Measurements from ENCODE around the gene C2CD4C.
A peak's percentile ranks its signal among the peaks of the same experiment; 100 is the strongest.
"Not testable (repeated sequence)": the region's sequence is repeated elsewhere in the genome, so short reads cannot be mapped to it uniquely, and the experiment has no call there.

C2CD4C gene

DNA sequence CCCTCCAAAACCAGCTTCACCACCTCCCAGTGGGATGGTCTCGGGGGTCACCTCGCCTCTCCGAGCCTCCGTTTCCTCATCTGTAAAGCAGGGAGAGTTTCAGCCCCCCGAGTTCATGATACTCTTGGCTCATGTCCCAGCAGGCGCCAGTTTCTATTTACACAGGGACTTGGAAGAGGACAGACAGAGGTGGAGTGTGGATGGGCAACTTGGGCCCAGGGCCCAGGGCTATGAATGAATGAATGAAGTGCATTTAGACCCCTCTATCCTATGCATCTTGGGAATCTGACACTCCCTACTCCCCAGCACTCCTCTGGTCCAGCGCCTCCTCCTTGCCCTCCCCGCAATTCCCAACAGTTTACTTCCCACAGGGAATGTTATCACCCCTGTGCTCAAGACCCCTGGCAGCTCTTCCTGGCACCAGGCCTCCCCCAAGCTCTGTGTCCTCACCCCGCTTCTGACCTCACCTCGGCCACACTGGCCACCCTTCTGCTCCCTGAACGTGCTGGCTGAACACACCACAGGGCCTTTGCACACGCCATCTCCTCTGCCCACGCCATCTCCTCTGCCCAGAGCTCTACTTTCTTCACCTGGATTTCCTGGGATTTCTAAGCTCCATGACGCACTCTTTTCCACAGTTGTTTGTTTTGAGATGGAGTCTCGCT, 4.9 kb upstream of the C2CD4C start:
- peak; percentile 19 for DNase-seq

DNA sequence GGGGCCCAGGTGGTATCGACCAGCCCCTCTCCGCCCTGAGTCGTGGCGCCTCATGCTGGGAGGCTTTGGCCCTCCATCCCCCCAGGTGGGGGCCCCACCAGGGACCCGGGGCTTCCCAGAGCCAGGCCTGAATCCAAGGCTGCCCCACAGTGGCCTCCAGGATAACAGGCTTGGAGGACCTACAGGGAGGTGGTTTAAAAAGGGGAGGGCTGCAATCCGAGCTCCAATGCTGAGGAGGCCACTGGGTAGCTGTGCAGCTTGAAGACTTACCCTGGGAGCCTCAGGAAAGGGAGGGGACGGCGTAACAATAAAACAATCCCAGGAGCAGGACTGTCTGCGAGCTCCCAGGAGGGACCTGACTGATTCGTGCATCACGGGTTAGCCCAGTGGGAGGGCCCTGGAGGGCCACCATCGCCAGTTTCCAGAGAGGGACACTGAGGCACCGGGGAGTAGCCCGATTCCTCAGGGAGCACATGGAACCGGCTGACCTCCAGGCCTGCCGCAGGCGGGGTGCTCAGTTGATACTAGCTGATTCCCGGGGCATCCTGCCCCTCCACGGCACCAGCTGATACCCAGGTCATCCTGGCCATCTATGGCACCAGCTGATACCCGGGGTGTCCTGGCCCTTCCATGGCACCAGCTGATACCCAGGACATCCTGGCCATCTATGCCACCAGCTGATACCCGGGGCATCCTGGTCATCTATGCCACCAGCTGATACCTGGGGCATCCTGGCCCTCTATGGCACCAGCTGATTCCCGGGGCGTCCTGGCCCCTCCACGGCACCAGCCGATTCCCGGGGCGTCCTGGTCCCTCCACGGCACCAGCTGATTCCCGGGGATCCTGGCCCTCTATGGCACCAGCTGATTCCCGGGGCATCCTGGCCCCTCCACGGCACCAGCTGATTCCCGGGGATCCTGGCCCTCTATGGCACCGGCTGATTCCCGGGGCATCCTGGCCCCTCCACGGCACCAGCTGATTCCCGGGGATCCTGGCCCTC, 3.7 kb upstream of the C2CD4C start:
- DNase-seq = peak; percentile 27

DNA sequence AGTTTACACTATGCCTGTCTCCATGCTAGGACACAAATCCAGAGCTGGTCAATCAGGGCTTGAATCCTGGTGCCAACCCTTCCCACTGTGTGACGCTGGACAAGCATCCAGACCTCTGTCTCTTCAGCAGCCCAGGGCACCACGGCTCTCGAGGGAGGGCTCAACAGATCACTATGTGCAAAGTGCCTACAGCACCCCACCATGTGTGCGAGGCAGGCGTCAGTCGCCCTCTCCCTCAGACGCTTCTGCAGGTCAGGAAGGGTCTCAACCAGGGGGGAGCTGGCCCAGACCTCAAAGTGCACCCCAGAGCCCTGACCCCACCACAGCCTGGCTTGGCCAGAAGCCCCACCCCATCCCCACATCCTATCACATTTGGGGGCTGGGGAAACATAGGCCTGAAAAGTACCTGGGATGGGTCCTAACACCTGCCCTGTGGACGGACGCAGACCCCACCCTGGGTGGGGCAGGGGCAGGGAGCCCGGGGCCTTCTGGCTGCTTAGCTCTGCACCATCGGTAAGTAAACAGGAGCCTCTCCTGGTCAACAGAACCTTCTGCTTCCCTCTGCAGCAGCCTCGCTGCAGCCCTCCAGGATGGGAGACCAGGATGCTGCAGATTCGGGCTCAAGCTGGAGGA, 2.9 kb upstream of the C2CD4C start:
- peak; percentile 16 for DNase-seq

- not testable (repeated sequence) for DNase-seq
These were observed 2.3 kb upstream of the C2CD4C start for GRCh38 chr19:411121-411722.

DNA sequence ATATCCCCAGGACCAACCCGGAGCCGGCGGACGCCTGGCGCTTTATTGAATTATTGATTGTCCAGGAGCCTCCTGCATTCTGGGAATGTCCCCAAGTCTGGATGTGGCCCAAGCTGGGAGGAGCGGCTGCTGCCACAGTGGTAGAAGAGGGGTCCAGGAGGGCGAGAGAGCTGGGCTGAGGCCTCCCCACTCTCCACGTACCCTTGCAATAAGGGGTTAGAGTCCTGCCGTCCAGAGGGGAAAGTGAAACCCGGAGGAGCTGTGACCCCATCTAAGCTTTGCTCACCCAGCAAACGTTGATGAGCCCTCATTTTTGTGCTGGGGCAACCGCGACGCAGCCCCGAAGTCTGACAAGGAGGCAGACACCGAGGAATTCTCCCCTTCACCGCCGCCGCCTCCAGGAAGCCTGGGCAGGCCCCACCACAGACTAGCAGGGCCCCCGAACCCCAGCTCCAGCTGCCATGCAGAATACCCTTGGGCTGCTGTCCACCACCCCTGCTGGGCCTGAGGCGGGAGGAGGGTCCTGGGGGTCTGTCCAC, 1.4 kb upstream of the C2CD4C start:
- no peak for DNase-seq

DNA sequence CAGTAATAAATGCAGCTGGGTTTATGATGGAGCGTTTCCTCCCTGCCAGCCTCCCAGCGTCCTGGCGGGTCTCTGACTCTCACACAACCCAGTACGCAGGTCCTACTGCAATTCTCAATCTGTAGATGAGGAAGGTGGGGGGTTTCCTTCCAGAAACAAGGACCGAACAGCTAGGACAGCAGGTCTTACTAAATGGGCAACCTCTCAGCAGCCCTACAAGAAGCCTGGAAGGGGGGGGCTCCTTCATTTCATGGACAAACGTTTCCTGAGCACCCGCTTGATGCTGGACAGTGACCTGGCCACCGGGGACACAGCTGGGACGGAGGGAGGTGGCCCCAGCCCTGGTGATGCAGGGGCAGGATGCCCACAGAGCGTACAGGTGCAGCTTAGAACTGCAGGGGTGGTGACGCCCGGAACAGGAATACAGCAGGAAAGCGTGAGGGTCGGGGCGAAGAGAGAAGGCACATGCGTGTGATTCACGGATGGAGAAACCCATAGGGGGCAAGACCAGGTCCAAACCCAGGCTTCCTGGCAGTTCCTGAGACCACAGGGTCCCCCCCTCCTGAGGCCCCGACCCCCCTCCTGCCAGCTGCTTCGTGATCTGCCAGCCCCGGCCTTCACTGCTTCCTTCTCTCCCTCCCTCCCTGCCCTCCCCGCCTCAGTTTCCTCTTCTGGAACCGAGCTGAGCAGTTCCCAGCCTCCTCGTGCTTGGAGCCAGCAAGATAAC, 732 bp upstream of the C2CD4C start:
- no peak for DNase-seq

DNA sequence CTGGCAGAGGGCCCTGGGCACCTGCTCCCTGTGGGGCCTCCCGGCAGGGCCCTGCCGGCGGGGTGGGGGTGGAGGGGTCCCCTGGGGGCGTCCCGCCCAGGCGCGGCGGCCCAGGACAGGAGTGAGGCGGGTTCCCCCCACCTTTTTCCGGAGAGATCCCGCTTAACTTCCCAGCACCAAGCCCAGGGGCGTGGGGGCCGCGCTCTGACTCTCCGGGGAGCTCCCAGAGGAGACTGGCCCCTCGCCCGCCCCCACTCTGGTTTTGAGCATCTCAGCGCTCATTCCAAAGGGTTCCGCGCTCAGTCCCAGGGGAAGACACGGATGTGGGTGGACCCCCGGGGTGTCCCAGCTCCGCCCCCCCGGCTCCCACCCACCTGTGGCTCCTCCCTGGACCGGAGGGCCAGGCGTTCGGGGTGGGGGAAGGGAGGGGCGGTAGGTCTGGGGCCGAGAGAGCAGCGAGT, 476 bp downstream of the C2CD4C start:
- peak; percentile 37 for DNase-seq

- DNase-seq = peak; percentile 24
These were observed 1.2 kb downstream of the C2CD4C start for GRCh38 chr19:407511-408440.

GRCh38 chr19:406971-407510, 1.9 kb downstream of the C2CD4C start:
- DNase-seq = peak; percentile 24

- peak; percentile 17 for DNase-seq
These were observed 2.7 kb downstream of the C2CD4C start for GRCh38 chr19:406135-406781.

GRCh38 chr19:405121-405965, 3.6 kb downstream of the C2CD4C start:
- DNase-seq = peak; percentile 15

- peak; percentile 20 for DNase-seq
These were observed 5.5 kb downstream of the C2CD4C start for GRCh38 chr19:403221-404027.

- no peak for DNase-seq
These were observed 6.2 kb downstream of the C2CD4C start for GRCh38 chr19:402786-403185.

- peak; percentile 28 for DNase-seq
These were observed 7.0 kb downstream of the C2CD4C start for GRCh38 chr19:401866-402511.

- DNase-seq = peak; percentile 13
These were observed 7.7 kb downstream of the C2CD4C start for GRCh38 chr19:400976-401865.

DNA sequence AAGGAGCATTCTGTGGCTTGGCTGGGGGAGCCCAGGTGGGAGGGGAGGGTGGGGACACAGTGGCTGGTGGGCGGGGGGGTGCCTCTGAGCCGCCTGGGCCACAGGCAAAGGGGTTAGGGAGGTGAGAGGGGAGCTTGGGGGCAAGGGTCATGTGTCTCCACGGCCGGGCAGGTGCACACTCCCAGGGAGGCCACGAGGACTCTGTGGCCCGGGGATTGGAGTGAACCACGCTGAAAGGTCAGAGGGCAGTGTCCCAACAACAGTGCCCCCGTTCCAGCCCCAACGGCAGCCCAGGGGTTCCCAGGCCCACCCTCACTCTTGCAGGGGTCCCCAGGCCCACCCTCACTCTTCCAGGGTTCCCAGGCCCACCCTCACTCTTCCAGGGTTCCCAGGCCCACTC, 9.6 kb downstream of the C2CD4C start:
- no peak for DNase-seq

Data from femur (tissue), 1 donor.